ENCODE measurements around the gene D2HGDH.

- TF ChIP-seq RAD21 (IDR thresholded peaks at IDR 0.05; ENCODE audit: low read depth) (no peak), EZH2 (IDR thresholded peaks at IDR 0.05) (no peak), CEBPB (IDR thresholded peaks at IDR 0.05; ENCODE audit: low read depth) (no peak), POLR2AphosphoS5 (IDR thresholded peaks at IDR 0.05; ENCODE audit: low read depth, low read length) (no peak), CTCF (IDR thresholded peaks at IDR 0.05 in 2 of 3, conservative IDR thresholded peaks at IDR 0.05 in 1 of 3; ENCODE audit: borderline replicate concordance in 1 of 3, insufficient read depth in 1 of 3, low read depth in 2 of 3, low read length in 2 of 3) (no peak), SP1 (IDR thresholded peaks at IDR 0.05; ENCODE audit: low read depth) (no peak), CBX3 (IDR thresholded peaks at IDR 0.05; ENCODE audit: low read depth) (no peak), YY1 (IDR thresholded peaks at IDR 0.05; ENCODE audit: extremely low read depth, insufficient replicate concordance, low read depth, low read length) (no peak), REST (IDR thresholded peaks at IDR 0.05; ENCODE audit: low read depth) (no peak), POLR2A (IDR thresholded peaks at IDR 0.05; ENCODE audit: borderline replicate concordance, extremely low read depth, insufficient read depth, insufficient read length) (no peak), SIN3A (IDR thresholded peaks at IDR 0.05; ENCODE audit: low read depth) (no peak)
- TF ChIP-seq, protein P1, sequence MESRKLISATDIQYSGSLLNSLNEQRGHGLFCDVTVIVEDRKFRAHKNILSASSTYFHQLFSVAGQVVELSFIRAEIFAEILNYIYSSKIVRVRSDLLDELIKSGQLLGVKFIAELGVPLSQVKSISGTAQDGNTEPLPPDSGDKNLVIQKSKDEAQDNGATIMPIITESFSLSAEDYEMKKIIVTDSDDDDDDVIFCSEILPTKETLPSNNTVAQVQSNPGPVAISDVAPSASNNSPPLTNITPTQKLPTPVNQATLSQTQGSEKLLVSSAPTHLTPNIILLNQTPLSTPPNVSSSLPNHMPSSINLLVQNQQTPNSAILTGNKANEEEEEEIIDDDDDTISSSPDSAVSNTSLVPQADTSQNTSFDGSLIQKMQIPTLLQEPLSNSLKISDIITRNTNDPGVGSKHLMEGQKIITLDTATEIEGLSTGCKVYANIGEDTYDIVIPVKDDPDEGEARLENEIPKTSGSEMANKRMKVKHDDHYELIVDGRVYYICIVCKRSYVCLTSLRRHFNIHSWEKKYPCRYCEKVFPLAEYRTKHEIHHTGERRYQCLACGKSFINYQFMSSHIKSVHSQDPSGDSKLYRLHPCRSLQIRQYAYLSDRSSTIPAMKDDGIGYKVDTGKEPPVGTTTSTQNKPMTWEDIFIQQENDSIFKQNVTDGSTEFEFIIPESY (IDR thresholded peaks at IDR 0.05; ENCODE audit: extremely low read depth, insufficient replicate concordance, low read length) = no peak
These were observed 63.7 kb downstream of the D2HGDH start for GRCh38 chr2:241798081-241798630.
